ENCODE results near the gene TRIM59.
"Not testable (repeated sequence)": the region's sequence is repeated elsewhere in the genome, so short reads cannot be mapped to it uniquely, and the experiment has no call there.

The TRIM59 gene

GRCh38 chr3:160454995-160455394 is 5.4 kb upstream of the TRIM59 start:
- DNase-seq = no peak

GRCh38 chr3:160452251-160452650 is 2.7 kb upstream of the TRIM59 start:
- not testable (repeated sequence) for DNase-seq

GRCh38 chr3:160451602-160452001 is 2.0 kb upstream of the TRIM59 start:
- no peak for DNase-seq

GRCh38 chr3:160450846-160451245 is 1.3 kb upstream of the TRIM59 start:
- DNase-seq = no peak

- DNase-seq = peak; percentile 21
These were observed 546 bp downstream of the TRIM59 start for GRCh38 chr3:160448845-160449635.

- DNase-seq = no peak
These were observed 2.0 kb downstream of the TRIM59 start for GRCh38 chr3:160447544-160447943.

- DNase-seq = no peak
These were observed 3.0 kb downstream of the TRIM59 start for GRCh38 chr3:160446522-160447056.

- no peak for DNase-seq
These were observed 3.7 kb downstream of the TRIM59 start for GRCh38 chr3:160445854-160446253.

- no peak for DNase-seq
These were observed 5.2 kb downstream of the TRIM59 start for GRCh38 chr3:160444411-160444810.

GRCh38 chr3:160440687-160441086 is 8.9 kb downstream of the TRIM59 start:
- DNase-seq = no peak

- no peak for DNase-seq
These were observed 12.5 kb downstream of the TRIM59 start for GRCh38 chr3:160437083-160437455.

GRCh38 chr3:160435747-160436146 is 13.8 kb downstream of the TRIM59 start:
- no peak for DNase-seq

GRCh38 chr3:160435095-160435494 is 14.5 kb downstream of the TRIM59 start:
- DNase-seq = no peak

- DNase-seq = no peak
These were observed 15.5 kb downstream of the TRIM59 start for GRCh38 chr3:160434071-160434470.

GRCh38 chr3:160427832-160428424 is 21.7 kb downstream of the TRIM59 start:
- DNase-seq = no peak

- DNase-seq = no peak
These were observed 32.3 kb downstream of the TRIM59 start for GRCh38 chr3:160417311-160417710.

GRCh38 chr3:160413613-160414248 is 35.9 kb downstream of the TRIM59 start:
- no peak for DNase-seq

GRCh38 chr3:160412477-160412876 is 37.1 kb downstream of the TRIM59 start:
- DNase-seq = no peak

GRCh38 chr3:160409812-160410610 is 39.6 kb downstream of the TRIM59 start:
- DNase-seq = no peak

GRCh38 chr3:160403796-160404470 is 45.7 kb downstream of the TRIM59 start:
- no peak for DNase-seq

GRCh38 chr3:160403028-160403545 is 46.5 kb downstream of the TRIM59 start:
- DNase-seq = no peak

Data from 8988T (cell line).